OCI-LY1 (cell line): ENCODE data around the gene EFEMP2.

Experiments
- H2AFZ ChIP-seq: fragments of 200-600 bp; sonication (generic), shearing (Covaris generic); 2 replicates; pipeline ENCODE4 v1.6.0; 2014; ENCODE audit warnings: antibody characterized with exemption, mild to moderate bottlenecking, low read length
- H3F3A ChIP-seq: fragments of 200-600 bp; sonication (generic), shearing (Covaris generic); 2 replicates; pipeline ENCODE4 v1.6.0; 2014; ENCODE audit warnings: mild to moderate bottlenecking, antibody characterized with exemption, low read length, moderate library complexity; ENCODE audit not compliant: insufficient read depth
- H3K27ac ChIP-seq: fragments of 200-600 bp; sonication (generic); 2 replicates; pipeline ENCODE4 v1.5.1; 2014; ENCODE audit warnings: low read length, mixed run types, mild to moderate bottlenecking, low read depth; ENCODE audit not compliant: poor library complexity, severe bottlenecking
- H3K27me3 ChIP-seq: fragments of 200-600 bp; sonication (generic); 2 replicates; pipeline ENCODE4 v1.6.0; 2014; ENCODE audit warnings: antibody characterized with exemption, mild to moderate bottlenecking, low read length, moderate library complexity; ENCODE audit not compliant: insufficient read depth
- H3K36me3 ChIP-seq: fragments of 200-600 bp; sonication (generic); 2 replicates; pipeline ENCODE4 v1.6.1; 2014; ENCODE audit warnings: mild to moderate bottlenecking, antibody characterized with exemption, low read length, moderate library complexity, mixed read lengths; ENCODE audit not compliant: insufficient read depth
- H3K4me1 ChIP-seq: fragments of 200-600 bp; sonication (generic); 2 replicates; pipeline ENCODE4 v1.5.1; 2014; ENCODE audit warnings: mild to moderate bottlenecking, low read length, moderate library complexity; ENCODE audit not compliant: insufficient read depth, severe bottlenecking
- H3K4me2 ChIP-seq: fragments of 200-600 bp; sonication (generic), shearing (Covaris generic); 2 replicates; pipeline ENCODE4 v1.6.1; 2014; ENCODE audit warnings: low read length
- H3K4me3 ChIP-seq: fragments of 200-600 bp; sonication (generic); 2 replicates; pipeline ENCODE4 v1.5.1; 2014; ENCODE audit warnings: low read length, low read depth, mild to moderate bottlenecking, mixed read lengths; ENCODE audit not compliant: poor library complexity, severe bottlenecking
- H3K79me2 ChIP-seq: fragments of 200-600 bp; shearing (Covaris generic); 2 replicates; pipeline ENCODE4 v1.6.1; 2016; ENCODE audit warnings: mixed run types, low read length, mixed read lengths; ENCODE audit not compliant: insufficient read depth
- H3K9ac ChIP-seq: fragments of 200-600 bp; sonication (generic), shearing (Covaris generic); 2 replicates; pipeline ENCODE4 v1.6.1; 2014; ENCODE audit warnings: mild to moderate bottlenecking, low read length, mixed read lengths
- H3K9me2 ChIP-seq: fragments of 200-600 bp; sonication (generic), shearing (Covaris generic); 2 replicates; pipeline ENCODE4 v1.6.1; 2014; ENCODE audit warnings: low read depth, mild to moderate bottlenecking, low read length, mixed read lengths
- H3K9me3 ChIP-seq: fragments of 200-600 bp; shearing (Covaris generic); 2 replicates; pipeline ENCODE4 v1.6.1; 2014; ENCODE audit warnings: low read length, mixed read lengths
- H4K20me1 ChIP-seq: fragments of 200-600 bp; sonication (generic), shearing (Covaris generic); 2 replicates; pipeline ENCODE4 v1.6.0; 2016; ENCODE audit warnings: mild to moderate bottlenecking, low read length; ENCODE audit not compliant: insufficient read depth
- EZH2 ChIP-seq: fragments of 200-600 bp; sonication (generic), shearing (Covaris generic); IDR thresholded peaks from 2 replicates; pipeline ENCODE4 v1.8.0; 2017; ENCODE audit warnings: borderline replicate concordance, mixed run types, mild to moderate bottlenecking, antibody characterized with exemption, low read length, moderate library complexity, mixed read lengths
- TF ChIP-seq, protein P1 (sequence below): fragments of 200-600 bp; sonication (generic), shearing (Covaris generic); IDR thresholded peaks from 2 replicates; pipeline ENCODE4 v1.5.1; 2017; ENCODE audit warnings: mild to moderate bottlenecking, antibody characterized with exemption, low read length, moderate library complexity, mixed read lengths

The EFEMP2 gene

DNA sequence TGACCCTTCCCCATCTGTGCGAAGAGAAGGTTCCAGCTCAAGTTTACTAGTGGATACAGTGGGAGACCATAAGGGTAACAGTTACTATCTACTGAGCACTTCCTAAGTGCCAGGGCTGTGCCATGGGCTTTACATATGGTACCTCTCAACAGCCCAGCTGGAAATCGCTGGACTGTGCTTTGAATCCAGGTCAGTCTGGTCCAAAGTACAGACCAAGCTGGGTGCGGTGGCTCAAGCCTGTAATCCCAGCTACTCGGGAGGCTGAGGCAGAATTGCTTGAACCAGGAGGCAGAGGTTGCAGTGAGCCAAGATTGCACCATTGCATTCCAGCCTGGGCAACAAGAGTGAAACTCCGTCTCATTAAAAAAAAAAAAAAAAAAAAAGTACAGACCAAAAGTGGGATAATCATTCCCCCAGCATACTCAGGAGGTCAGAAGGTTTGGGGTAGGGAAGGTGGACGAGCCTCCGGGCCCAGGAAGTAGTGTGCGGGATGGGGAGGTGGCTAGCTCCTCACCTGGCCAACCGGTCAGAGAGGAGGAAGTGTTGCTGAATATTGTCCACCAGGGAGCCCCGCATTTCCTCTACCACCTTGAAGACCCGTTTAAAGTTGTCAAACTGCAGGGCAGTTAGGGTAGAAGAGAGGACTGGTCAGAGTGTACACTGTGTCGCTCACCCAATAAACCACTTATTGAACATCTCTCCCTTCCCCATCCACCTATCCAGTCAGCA lies 13.4 kb upstream of the EFEMP2 start:
- TF ChIP-seq, protein P1, sequence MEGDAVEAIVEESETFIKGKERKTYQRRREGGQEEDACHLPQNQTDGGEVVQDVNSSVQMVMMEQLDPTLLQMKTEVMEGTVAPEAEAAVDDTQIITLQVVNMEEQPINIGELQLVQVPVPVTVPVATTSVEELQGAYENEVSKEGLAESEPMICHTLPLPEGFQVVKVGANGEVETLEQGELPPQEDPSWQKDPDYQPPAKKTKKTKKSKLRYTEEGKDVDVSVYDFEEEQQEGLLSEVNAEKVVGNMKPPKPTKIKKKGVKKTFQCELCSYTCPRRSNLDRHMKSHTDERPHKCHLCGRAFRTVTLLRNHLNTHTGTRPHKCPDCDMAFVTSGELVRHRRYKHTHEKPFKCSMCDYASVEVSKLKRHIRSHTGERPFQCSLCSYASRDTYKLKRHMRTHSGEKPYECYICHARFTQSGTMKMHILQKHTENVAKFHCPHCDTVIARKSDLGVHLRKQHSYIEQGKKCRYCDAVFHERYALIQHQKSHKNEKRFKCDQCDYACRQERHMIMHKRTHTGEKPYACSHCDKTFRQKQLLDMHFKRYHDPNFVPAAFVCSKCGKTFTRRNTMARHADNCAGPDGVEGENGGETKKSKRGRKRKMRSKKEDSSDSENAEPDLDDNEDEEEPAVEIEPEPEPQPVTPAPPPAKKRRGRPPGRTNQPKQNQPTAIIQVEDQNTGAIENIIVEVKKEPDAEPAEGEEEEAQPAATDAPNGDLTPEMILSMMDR, result no peak
- no peak for TF ChIP-seq EZH2
- H3K27ac ChIP-seq, result no peak overlapping the region
- H3K4me3 ChIP-seq, result no peak overlapping the region
- H3K36me3 ChIP-seq, result peaks cover 43% of the 10 kb centered on the region
- H3K27me3 ChIP-seq, result no peaks in the 10 kb centered on the region
- peaks cover 5% of the 10 kb centered on the region for H3F3A ChIP-seq
- H3K4me2 ChIP-seq, result no peak overlapping the region
- H3K9me3 ChIP-seq, result no peaks in the 10 kb centered on the region
- no peak overlapping the region for H2AFZ ChIP-seq
- no peaks in the 10 kb centered on the region for H3K9me2 ChIP-seq
- H3K4me1 ChIP-seq, result peaks cover 38% of the 10 kb centered on the region
- H3K9ac ChIP-seq, result no peak overlapping the region
- H4K20me1 ChIP-seq, result no peaks in the 10 kb centered on the region
- H3K79me2 ChIP-seq, result no peaks in the 10 kb centered on the region

DNA sequence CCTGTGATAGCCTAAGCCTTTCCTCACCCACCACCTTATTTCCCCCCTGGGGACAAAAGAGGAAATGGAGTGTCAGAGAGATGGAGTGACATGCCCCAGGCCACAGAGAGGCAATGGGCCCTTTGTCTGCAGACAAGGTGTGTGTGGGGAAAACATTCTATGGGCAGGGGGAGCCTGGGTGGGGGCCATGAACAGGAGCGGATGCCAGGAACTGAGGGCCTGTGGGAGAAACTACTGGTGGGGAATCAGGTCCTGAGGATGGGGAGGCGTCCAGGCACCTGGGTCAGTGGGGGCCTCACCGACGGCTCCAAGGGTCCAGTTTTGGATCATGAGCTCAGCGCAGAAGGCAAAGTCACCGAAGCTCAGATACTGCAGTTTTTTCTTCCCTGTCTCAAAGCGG lies 12.6 kb upstream of the EFEMP2 start:
- Histone ChIP-seq H3K4me1 (peaks cover 37% of the 10 kb centered on the region), H3K27ac (no peak overlapping the region), H3K9ac (no peak overlapping the region), H3K79me2 (no peaks in the 10 kb centered on the region), H3K9me3 (no peaks in the 10 kb centered on the region), H3K36me3 (peaks cover 43% of the 10 kb centered on the region), H4K20me1 (no peaks in the 10 kb centered on the region), H2AFZ (no peak overlapping the region), H3F3A (peaks cover 5% of the 10 kb centered on the region), H3K9me2 (no peaks in the 10 kb centered on the region), H3K4me3 (no peak overlapping the region), H3K27me3 (no peaks in the 10 kb centered on the region), H3K4me2 (no peak overlapping the region)
- TF ChIP-seq, protein P1, result no peak
- no peak for TF ChIP-seq EZH2

DNA sequence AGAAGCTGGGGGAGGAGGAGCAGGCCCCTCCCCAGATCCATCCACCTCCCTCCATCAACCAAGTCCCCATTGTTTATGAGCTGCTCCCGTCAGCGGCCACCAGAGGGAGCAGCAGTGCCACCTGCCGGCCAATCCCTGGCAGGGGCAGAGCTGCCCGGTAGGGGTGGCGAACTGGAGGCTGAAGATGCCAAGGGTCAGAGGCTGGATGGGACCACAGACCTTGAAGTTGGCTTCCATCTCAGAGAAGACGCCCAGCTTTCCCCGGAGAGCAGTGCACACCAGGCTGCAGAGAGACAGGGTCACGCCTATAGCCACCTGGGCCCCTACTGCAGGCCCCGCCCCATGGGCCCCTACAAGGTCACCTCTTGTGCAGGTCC lies 12.1 kb upstream of the EFEMP2 start:
- Histone ChIP-seq H3K9me2 (no peaks in the 10 kb centered on the region), H2AFZ (no peak overlapping the region), H4K20me1 (no peaks in the 10 kb centered on the region), H3K4me3 (no peak overlapping the region), H3F3A (peaks cover 3% of the 10 kb centered on the region), H3K9me3 (no peaks in the 10 kb centered on the region), H3K9ac (no peak overlapping the region), H3K27ac (no peak overlapping the region), H3K36me3 (peaks cover 43% of the 10 kb centered on the region), H3K27me3 (no peaks in the 10 kb centered on the region), H3K79me2 (no peaks in the 10 kb centered on the region), H3K4me1 (peaks cover 32% of the 10 kb centered on the region), H3K4me2 (no peak overlapping the region)
- no peak for TF ChIP-seq EZH2
- TF ChIP-seq, protein P1, result peak; percentile 100
